Stimulated activated naive CD4-positive, alpha-beta T cell treated with Interleukin-2 at 50 U/mL for 16 hours (primary cell): Measurements from ENCODE around the gene PWWP2B.
"Not testable (repeated sequence)": the region's sequence is repeated elsewhere in the genome, so short reads cannot be mapped to it uniquely, and the experiment has no call there.

Experiments
- DNase-seq: peaks from one replicate; lab custom pipeline; 2025; lab: John Stamatoyannopoulos, UW

The PWWP2B gene

GRCh38 chr10:132363921-132364593 lies 32.9 kb upstream of the PWWP2B start:
- DNase-seq: peak; percentile 70

GRCh38 chr10:132364594-132364970 lies 32.4 kb upstream of the PWWP2B start:
- peak; percentile 28 for DNase-seq

- no peak for DNase-seq
These were observed 31.9 kb upstream of the PWWP2B start for GRCh38 chr10:132365102-132365501.

GRCh38 chr10:132366006-132366405 lies 31.0 kb upstream of the PWWP2B start:
- DNase-seq: no peak

- DNase-seq: no peak
These were observed 30.5 kb upstream of the PWWP2B start for GRCh38 chr10:132366499-132366898.

GRCh38 chr10:132368391-132368790 lies 28.6 kb upstream of the PWWP2B start:
- DNase-seq: no peak

- no peak for DNase-seq
These were observed 27.9 kb upstream of the PWWP2B start for GRCh38 chr10:132368881-132369635.

- no peak for DNase-seq
These were observed 27.3 kb upstream of the PWWP2B start for GRCh38 chr10:132369636-132370185.

GRCh38 chr10:132370426-132371340 lies 26.3 kb upstream of the PWWP2B start:
- DNase-seq: no peak

GRCh38 chr10:132371641-132372081 lies 25.3 kb upstream of the PWWP2B start:
- no peak for DNase-seq

- DNase-seq: no peak
These were observed 24.4 kb upstream of the PWWP2B start for GRCh38 chr10:132372516-132373095.

GRCh38 chr10:132373241-132373955 lies 23.6 kb upstream of the PWWP2B start:
- DNase-seq: no peak

- no peak for DNase-seq
These were observed 22.8 kb upstream of the PWWP2B start for GRCh38 chr10:132374176-132374575.

GRCh38 chr10:132374612-132375011 lies 22.4 kb upstream of the PWWP2B start:
- DNase-seq: no peak

- DNase-seq: no peak
These were observed 21.7 kb upstream of the PWWP2B start for GRCh38 chr10:132375116-132375794.

- DNase-seq: no peak
These were observed 21.2 kb upstream of the PWWP2B start for GRCh38 chr10:132375795-132376297.

GRCh38 chr10:132376394-132376851 lies 20.6 kb upstream of the PWWP2B start:
- DNase-seq: no peak

GRCh38 chr10:132377326-132377725 lies 19.7 kb upstream of the PWWP2B start:
- no peak for DNase-seq

GRCh38 chr10:132379026-132379425 lies 18.0 kb upstream of the PWWP2B start:
- not testable (repeated sequence) for DNase-seq

- DNase-seq: not testable (repeated sequence)
These were observed 16.0 kb upstream of the PWWP2B start for GRCh38 chr10:132380986-132381385.
